Measurements from ENCODE around the gene SLC6A18.

DNA sequence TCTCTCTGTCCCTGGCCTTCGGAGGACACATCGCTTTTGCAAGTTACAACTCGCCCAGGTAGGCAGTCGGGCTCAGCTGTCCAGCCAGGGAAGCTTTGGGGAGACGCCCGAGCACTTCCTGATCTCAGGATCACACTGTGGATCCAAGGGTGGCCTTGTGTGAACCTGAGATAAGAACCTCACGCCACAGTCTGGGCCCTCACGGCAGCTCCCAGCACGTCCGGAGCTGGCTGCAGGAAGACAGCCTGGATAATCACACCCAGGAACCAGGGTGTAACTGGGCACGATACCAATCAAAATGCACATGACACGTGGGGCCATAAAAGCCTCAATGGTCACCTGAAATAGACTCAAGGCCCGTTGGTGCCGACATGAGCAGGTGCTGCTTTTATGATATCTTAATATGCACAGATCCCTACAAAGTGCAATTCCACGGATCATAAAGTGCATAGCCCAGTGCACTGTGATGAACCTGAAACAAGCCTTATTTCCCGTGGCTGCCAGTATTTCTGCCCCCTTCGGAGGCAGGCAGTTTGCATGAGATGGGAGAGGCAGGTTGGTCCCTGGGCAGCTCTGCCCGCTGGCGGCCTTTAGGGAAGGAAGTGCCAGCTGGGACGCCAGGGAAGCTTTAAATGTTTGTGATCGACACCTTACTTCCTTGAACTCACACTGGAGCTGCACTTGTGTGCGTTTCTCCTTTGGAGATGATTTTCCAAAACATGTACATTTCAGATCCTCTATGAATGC is 14.5 kb downstream of the SLC6A18 start:
- TF ChIP-seq, protein P1, sequence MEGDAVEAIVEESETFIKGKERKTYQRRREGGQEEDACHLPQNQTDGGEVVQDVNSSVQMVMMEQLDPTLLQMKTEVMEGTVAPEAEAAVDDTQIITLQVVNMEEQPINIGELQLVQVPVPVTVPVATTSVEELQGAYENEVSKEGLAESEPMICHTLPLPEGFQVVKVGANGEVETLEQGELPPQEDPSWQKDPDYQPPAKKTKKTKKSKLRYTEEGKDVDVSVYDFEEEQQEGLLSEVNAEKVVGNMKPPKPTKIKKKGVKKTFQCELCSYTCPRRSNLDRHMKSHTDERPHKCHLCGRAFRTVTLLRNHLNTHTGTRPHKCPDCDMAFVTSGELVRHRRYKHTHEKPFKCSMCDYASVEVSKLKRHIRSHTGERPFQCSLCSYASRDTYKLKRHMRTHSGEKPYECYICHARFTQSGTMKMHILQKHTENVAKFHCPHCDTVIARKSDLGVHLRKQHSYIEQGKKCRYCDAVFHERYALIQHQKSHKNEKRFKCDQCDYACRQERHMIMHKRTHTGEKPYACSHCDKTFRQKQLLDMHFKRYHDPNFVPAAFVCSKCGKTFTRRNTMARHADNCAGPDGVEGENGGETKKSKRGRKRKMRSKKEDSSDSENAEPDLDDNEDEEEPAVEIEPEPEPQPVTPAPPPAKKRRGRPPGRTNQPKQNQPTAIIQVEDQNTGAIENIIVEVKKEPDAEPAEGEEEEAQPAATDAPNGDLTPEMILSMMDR (IDR thresholded peaks at IDR 0.05), result no peak
- no peak for TF ChIP-seq ZFX (IDR thresholded peaks at IDR 0.05; ENCODE audit: borderline replicate concordance)

Measured in 22Rv1 (cell line).